ENCODE data around the gene SRMS. TPM values are rescaled to one million over a fixed set of nuclear protein-coding genes. Genes with fewer than 3 reads are reported as not detected.

Gene SRMS
- total RNA-seq, result not detected

GRCh38 chr20:63547725-63548480 is at the start of gene SRMS:
SRMS (minus strand) TSS chr20:63547749; CDS start chr20:63547463, 286 bp downstream.
- no peaks in the 10 kb centered on the region for H3K36me3 Mint-ChIP-seq (ENCODE audit: low read depth)
- no peak within 1 kb of the TSS for H3K27ac Mint-ChIP-seq
- H3K27me3 Mint-ChIP-seq, result peaks cover 40% of the 10 kb centered on the region
- DNase-seq, result no peak
- H3K9me3 Mint-ChIP-seq, result no peaks in the 10 kb centered on the region
- POLR2A ChIA-PET, result interaction anchor here (1.2 kb wide), 1 partner anchor 10 kb away, joined by 5 read pairs; no protein-coding TSS in a partner anchor
- H3K4me3 Mint-ChIP-seq, result no peak within 1 kb of the TSS
- H3K4me1 Mint-ChIP-seq, result peaks cover 14% of the 10 kb centered on the region
- CTCF ChIA-PET, result no interaction called here

GRCh38 chr20:63596423-63596822 is 48.9 kb upstream of the SRMS start:
- Mint-ChIP-seq H3K36me3 (ENCODE audit: low read depth) (peaks cover 44% of the 10 kb centered on the region), H3K4me1 (peaks cover 1% of the 10 kb centered on the region), H3K4me3 (no peak overlapping the region), H3K27me3 (no peaks in the 10 kb centered on the region), H3K27ac (no peak overlapping the region), H3K9me3 (no peaks in the 10 kb centered on the region)
- POLR2A ChIA-PET, result no interaction called here
- CTCF ChIA-PET, result no interaction called here
- DNase-seq, result no peak

GRCh38 chr20:63595416-63596127 is 48.0 kb upstream of the SRMS start:
- H3K36me3 Mint-ChIP-seq (ENCODE audit: low read depth), result peaks cover 49% of the 10 kb centered on the region
- H3K9me3 Mint-ChIP-seq, result no peaks in the 10 kb centered on the region
- ChIA-PET POLR2A (no interaction called here), CTCF (no interaction called here)
- no peaks in the 10 kb centered on the region for H3K27me3 Mint-ChIP-seq
- no peak overlapping the region for H3K4me3 Mint-ChIP-seq
- no peak overlapping the region for H3K27ac Mint-ChIP-seq
- H3K4me1 Mint-ChIP-seq, result no peaks in the 10 kb centered on the region
- DNase-seq, result no peak

- Mint-ChIP-seq H3K4me1 (no peaks in the 10 kb centered on the region), H3K27ac (no peak overlapping the region), H3K9me3 (no peaks in the 10 kb centered on the region), H3K36me3 (ENCODE audit: low read depth) (peaks cover 47% of the 10 kb centered on the region), H3K4me3 (no peak overlapping the region), H3K27me3 (no peaks in the 10 kb centered on the region)
- no peak for DNase-seq
- CTCF ChIA-PET, result no interaction called here
- POLR2A ChIA-PET, result no interaction called here
Observed at GRCh38 chr20:63594043-63594561, 46.6 kb upstream of the SRMS start.

- Mint-ChIP-seq H3K36me3 (ENCODE audit: low read depth) (peaks cover 36% of the 10 kb centered on the region), H3K9me3 (no peaks in the 10 kb centered on the region), H3K4me1 (no peaks in the 10 kb centered on the region), H3K27ac (no peak overlapping the region), H3K4me3 (no peak overlapping the region), H3K27me3 (no peaks in the 10 kb centered on the region)
- CTCF ChIA-PET, result no interaction called here
- DNase-seq, result no peak
- POLR2A ChIA-PET, result no interaction called here
Observed at GRCh38 chr20:63592661-63593060, 45.1 kb upstream of the SRMS start.

GRCh38 chr20:63591786-63592355 is 44.3 kb upstream of the SRMS start:
- Mint-ChIP-seq H3K4me1 (no peaks in the 10 kb centered on the region), H3K27me3 (no peaks in the 10 kb centered on the region), H3K36me3 (ENCODE audit: low read depth) (peaks cover 39% of the 10 kb centered on the region), H3K4me3 (no peak overlapping the region), H3K27ac (no peak overlapping the region), H3K9me3 (no peaks in the 10 kb centered on the region)
- POLR2A ChIA-PET, result no interaction called here
- DNase-seq, result no peak
- CTCF ChIA-PET, result no interaction called here

GRCh38 chr20:63591147-63591533 is 43.6 kb upstream of the SRMS start:
- Mint-ChIP-seq H3K27ac (no peak overlapping the region), H3K9me3 (no peaks in the 10 kb centered on the region), H3K4me3 (no peak overlapping the region), H3K27me3 (no peaks in the 10 kb centered on the region), H3K36me3 (ENCODE audit: low read depth) (peaks cover 39% of the 10 kb centered on the region), H3K4me1 (no peaks in the 10 kb centered on the region)
- DNase-seq, result no peak
- CTCF ChIA-PET, result no interaction called here
- POLR2A ChIA-PET, result no interaction called here

GRCh38 chr20:63590218-63591146 is 42.9 kb upstream of the SRMS start:
- POLR2A ChIA-PET, result no interaction called here
- Mint-ChIP-seq H3K27me3 (no peaks in the 10 kb centered on the region), H3K27ac (no peak overlapping the region), H3K9me3 (no peaks in the 10 kb centered on the region), H3K4me1 (no peaks in the 10 kb centered on the region), H3K36me3 (ENCODE audit: low read depth) (peaks cover 35% of the 10 kb centered on the region), H3K4me3 (no peak overlapping the region)
- CTCF ChIA-PET, result no interaction called here
- no peak for DNase-seq

GRCh38 chr20:63589261-63590217 is 42.0 kb upstream of the SRMS start:
- POLR2A ChIA-PET, result interaction anchor here (0.5 kb wide), 1 partner anchor 31 kb away, joined by 3 read pairs; no protein-coding TSS in a partner anchor
- H3K36me3 Mint-ChIP-seq (ENCODE audit: low read depth), result peaks cover 28% of the 10 kb centered on the region

GRCh38 chr20:63588641-63589041 is 41.1 kb upstream of the SRMS start:
- Mint-ChIP-seq H3K36me3 (ENCODE audit: low read depth) (peaks cover 28% of the 10 kb centered on the region), H3K4me3 (no peak overlapping the region), H3K27me3 (no peaks in the 10 kb centered on the region), H3K4me1 (no peaks in the 10 kb centered on the region), H3K9me3 (no peaks in the 10 kb centered on the region), H3K27ac (no peak overlapping the region)
- ChIA-PET CTCF (no interaction called here), POLR2A (interaction anchor here (0.5 to 1.3 kb wide), 3 partner anchors 15 to 53 kb away, joined by 3 to 4 read pairs (median 3); partner anchors contain the start of gene HELZ2)
- DNase-seq, result no peak

More at GRCh38 chr20:63589261-63590217, 42.0 kb upstream of the SRMS start:
- H3K4me1 Mint-ChIP-seq, result no peaks in the 10 kb centered on the region
- no peak for DNase-seq
- H3K27ac Mint-ChIP-seq, result no peak overlapping the region
- no peaks in the 10 kb centered on the region for H3K27me3 Mint-ChIP-seq
- CTCF ChIA-PET, result no interaction called here
- H3K4me3 Mint-ChIP-seq, result no peak overlapping the region
- H3K9me3 Mint-ChIP-seq, result no peaks in the 10 kb centered on the region

- H3K4me3 Mint-ChIP-seq, result no peak overlapping the region
- peaks cover 3% of the 10 kb centered on the region for H3K27me3 Mint-ChIP-seq
- H3K27ac Mint-ChIP-seq, result no peak overlapping the region
- no peak for DNase-seq
- H3K36me3 Mint-ChIP-seq (ENCODE audit: low read depth), result peaks cover 24% of the 10 kb centered on the region
- no peaks in the 10 kb centered on the region for H3K9me3 Mint-ChIP-seq
- no peaks in the 10 kb centered on the region for H3K4me1 Mint-ChIP-seq
- CTCF ChIA-PET, result no interaction called here
- POLR2A ChIA-PET, result interaction anchor here (0.9 to 1.3 kb wide), 2 partner anchors 14 to 54 kb away, joined by 3 to 4 read pairs; partner anchors contain the start of gene HELZ2
Observed at GRCh38 chr20:63587776-63588591, 40.4 kb upstream of the SRMS start.

Data from activated CD4-positive, alpha-beta memory T cell treated with anti-CD3 and anti-CD28 coated beads, Interleukin-2, amount 10 ng/mL, durations not matched to agents 7 days and 5 days (primary cell).